ENCODE data around the gene CATSPERE.

GRCh38 chr1:244667797-244668196, 206.7 kb downstream of the CATSPERE start:
- TF ChIP-seq CTCF (IDR thresholded peaks at IDR 0.05) = no peak
- TF ChIP-seq POLR2A (IDR thresholded peaks at IDR 0.05) = no peak
